Measurements from ENCODE around the gene CUBN. TPM values are rescaled to one million over a fixed set of nuclear protein-coding genes. Genes with fewer than 3 reads are reported as not detected.

CUBN gene
- total RNA-seq, 4 donors from 2014 or later: 0.27 to 3.6 (median 0.96) TPM

DNA sequence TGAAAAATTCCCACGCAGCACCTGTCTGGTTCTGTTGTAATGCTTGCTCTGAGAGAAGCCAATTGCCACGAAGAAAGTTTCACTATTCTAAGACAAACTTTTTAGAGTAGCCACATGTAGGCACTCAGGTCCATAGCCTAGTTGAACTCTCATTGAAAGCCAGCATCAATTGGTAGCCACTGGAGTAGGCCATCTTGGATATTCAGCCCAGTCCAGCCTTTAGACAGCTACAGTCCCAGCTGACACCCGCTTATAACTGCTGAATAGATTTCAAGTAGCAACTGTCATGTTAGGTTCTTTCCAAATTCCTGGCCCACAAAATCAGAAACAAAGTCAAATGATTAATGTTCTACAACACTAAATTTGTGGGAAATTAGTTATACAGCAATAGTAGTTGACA, 31.6 kb downstream of the CUBN start:
- H3K9me3 ChIP-seq: no peaks in the 10 kb centered on the region
- no peak for TF ChIP-seq POLR2A (IDR thresholded peaks at IDR 0.05)
- TF ChIP-seq, protein P1, sequence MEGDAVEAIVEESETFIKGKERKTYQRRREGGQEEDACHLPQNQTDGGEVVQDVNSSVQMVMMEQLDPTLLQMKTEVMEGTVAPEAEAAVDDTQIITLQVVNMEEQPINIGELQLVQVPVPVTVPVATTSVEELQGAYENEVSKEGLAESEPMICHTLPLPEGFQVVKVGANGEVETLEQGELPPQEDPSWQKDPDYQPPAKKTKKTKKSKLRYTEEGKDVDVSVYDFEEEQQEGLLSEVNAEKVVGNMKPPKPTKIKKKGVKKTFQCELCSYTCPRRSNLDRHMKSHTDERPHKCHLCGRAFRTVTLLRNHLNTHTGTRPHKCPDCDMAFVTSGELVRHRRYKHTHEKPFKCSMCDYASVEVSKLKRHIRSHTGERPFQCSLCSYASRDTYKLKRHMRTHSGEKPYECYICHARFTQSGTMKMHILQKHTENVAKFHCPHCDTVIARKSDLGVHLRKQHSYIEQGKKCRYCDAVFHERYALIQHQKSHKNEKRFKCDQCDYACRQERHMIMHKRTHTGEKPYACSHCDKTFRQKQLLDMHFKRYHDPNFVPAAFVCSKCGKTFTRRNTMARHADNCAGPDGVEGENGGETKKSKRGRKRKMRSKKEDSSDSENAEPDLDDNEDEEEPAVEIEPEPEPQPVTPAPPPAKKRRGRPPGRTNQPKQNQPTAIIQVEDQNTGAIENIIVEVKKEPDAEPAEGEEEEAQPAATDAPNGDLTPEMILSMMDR (IDR thresholded peaks at IDR 0.05 in 4 of 5, conservative IDR thresholded peaks at IDR 0.05 in 1 of 5): no peak
- no peak overlapping the region for H3K27ac ChIP-seq
- intact Hi-C loops (cut with DNase I; ENCODE audit: low total_unique reads) (no loop called here), in situ Hi-C loops (cut with MboI; ENCODE audit: low sequenced_read_pairs in 4 of 4) (no loop called here)
- H3K4me1 ChIP-seq: no peaks in the 10 kb centered on the region
- DNase-seq: no peak
- no peaks in the 10 kb centered on the region for H3K27me3 ChIP-seq
- no peak for ATAC-seq
- H3K36me3 ChIP-seq: no peaks in the 10 kb centered on the region
- no peak overlapping the region for H3K4me3 ChIP-seq

DNA sequence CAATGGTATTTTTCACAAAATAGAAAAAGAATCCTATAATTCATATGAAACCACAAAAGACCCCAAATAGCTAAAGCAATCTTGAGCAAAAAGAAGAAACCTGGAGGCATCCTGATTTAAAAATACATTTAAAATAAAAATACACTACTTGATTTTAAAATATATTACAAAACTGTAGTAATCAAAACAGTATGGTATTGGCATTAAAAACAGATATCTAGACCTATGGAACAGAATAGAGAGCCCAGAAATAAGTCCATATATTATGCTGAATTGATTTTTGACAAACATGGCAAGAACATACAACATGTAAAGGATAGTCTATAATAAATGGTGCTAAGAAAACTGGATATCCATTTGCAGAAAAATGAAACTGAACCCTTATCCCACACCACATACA, 34.8 kb downstream of the CUBN start:
- no peak for TF ChIP-seq POLR2A (IDR thresholded peaks at IDR 0.05)
- TF ChIP-seq, protein P1 (IDR thresholded peaks at IDR 0.05 in 4 of 5, conservative IDR thresholded peaks at IDR 0.05 in 1 of 5): no peak
- in situ Hi-C loops (cut with MboI; ENCODE audit: low sequenced_read_pairs in 4 of 4): no loop called here
- no peak for ATAC-seq
- Histone ChIP-seq H3K9me3 (no peaks in the 10 kb centered on the region), H3K27ac (no peak overlapping the region), H3K27me3 (no peaks in the 10 kb centered on the region), H3K36me3 (no peaks in the 10 kb centered on the region), H3K4me1 (no peaks in the 10 kb centered on the region), H3K4me3 (no peak overlapping the region)
- no peak for DNase-seq
- intact Hi-C loops (cut with DNase I; ENCODE audit: low total_unique reads): no loop called here

DNA sequence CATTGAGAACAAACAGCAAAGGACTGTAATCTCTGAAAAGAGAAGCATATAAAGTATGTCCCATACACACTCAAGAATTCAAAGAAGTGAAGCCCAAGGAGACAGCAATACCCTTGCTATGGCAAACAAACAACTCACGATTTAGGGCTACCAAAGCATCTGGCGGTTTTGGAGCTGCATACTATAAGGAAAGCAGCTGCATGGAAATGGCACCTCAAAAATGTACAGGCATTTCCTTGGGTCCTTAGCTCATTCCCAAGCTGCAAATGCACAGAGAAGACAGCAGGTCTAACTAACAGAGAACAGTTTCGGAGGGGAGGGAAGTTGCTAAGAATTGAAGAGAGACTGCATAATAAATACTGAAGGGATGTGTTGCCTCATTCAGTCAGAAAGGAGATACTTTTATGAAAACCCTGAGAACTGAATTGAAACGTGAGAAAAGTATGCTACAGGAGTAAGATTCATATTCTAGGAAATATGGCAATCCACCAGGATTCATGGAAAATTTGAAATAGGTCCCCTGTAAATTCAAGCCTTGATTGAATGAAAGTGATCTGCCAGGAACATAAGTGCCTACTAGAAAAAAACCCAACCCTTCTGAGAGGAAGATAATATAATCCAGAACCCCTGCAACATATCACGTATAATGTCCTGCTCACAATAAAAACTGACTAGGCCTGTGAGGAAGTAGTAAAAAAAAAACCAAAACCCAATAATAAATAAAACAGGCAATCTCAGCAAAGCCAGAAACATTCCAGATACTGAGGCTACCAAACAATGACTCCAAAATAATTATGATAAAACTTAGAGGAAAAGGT, 36.4 kb downstream of the CUBN start:
- in situ Hi-C loops (cut with MboI; ENCODE audit: low sequenced_read_pairs in 4 of 4): no loop called here

DNA sequence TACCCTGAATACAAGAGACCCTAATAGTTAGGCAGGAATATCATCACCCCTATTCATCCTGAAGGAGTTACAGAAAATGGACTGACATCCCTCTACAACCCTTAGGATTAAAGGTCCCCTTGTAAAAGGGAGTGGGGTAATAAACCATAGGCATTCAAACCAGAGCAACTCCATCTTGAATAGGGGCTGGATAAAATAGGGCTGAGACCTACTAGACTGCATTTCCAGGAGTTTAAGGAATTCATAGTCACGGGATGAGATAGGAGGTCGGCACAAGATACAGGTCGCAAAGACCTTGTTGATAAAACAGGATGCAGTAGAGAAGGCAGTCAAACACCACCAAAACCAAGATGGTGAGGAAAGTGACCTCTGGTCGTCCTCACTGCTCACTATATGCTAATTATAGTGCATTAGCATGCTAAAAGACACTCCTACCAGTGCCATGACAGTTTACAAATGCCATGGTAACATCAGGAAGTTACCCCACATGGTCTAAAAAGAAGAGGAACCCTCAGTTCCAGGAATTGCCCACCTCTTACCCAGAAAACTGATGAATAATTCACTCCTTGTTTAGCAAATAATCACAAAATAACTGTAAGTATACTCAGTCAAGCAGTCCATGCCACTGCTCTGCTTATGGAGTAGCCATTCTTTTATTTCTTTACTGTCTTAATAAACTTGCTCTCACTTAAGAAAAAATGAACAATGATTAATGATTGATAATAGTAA, 37.2 kb downstream of the CUBN start:
- ATAC-seq (no peak), DNase-seq (no peak)
- Histone ChIP-seq H3K4me3 (no peak overlapping the region), H3K9me3 (no peaks in the 10 kb centered on the region), H3K36me3 (no peaks in the 10 kb centered on the region), H3K27me3 (no peaks in the 10 kb centered on the region), H3K4me1 (no peaks in the 10 kb centered on the region), H3K27ac (no peak overlapping the region)
- in situ Hi-C loops (cut with MboI; ENCODE audit: low sequenced_read_pairs in 4 of 4): no loop called here
- TF ChIP-seq, protein P1 (IDR thresholded peaks at IDR 0.05 in 4 of 5, conservative IDR thresholded peaks at IDR 0.05 in 1 of 5): no peak
- no peak for TF ChIP-seq POLR2A (IDR thresholded peaks at IDR 0.05)
- intact Hi-C loops (cut with DNase I; ENCODE audit: low total_unique reads): no loop called here

More for the DNA sequence above, 36.4 kb downstream of the CUBN start:
- intact Hi-C loops (cut with DNase I; ENCODE audit: low total_unique reads): no loop called here
- H3K4me3 ChIP-seq: no peak overlapping the region
- ATAC-seq (no peak), DNase-seq (no peak)
- no peaks in the 10 kb centered on the region for H3K27me3 ChIP-seq
- no peaks in the 10 kb centered on the region for H3K36me3 ChIP-seq
- H3K9me3 ChIP-seq: no peaks in the 10 kb centered on the region
- TF ChIP-seq POLR2A (IDR thresholded peaks at IDR 0.05): no peak
- TF ChIP-seq, protein P1 (IDR thresholded peaks at IDR 0.05 in 4 of 5, conservative IDR thresholded peaks at IDR 0.05 in 1 of 5): no peak
- H3K4me1 ChIP-seq: no peaks in the 10 kb centered on the region
- H3K27ac ChIP-seq: no peak overlapping the region

Data from gastrocnemius medialis (tissue), 4 donors.